Measurements from ENCODE around the gene FRMD3.

FRMD3 gene

DNA sequence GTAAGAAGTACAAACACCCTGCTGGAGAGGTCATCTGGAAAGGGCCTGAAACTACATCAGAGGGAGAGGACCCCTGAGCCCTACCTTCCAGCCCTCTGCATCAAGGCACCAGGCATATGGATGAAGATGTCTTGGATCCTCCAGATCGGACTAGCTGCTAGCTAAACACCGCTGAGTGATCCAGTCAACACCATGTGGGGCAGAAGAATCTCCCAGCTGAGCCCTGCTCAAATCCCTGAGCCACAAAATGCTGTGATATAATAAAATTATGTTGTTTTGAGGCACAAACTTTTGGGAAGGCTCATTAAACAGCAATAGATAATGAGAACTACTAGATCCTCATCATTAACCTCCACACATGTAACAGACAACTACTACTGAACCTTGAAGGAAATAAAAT is 155.2 kb downstream of the FRMD3 start:
- Histone ChIP-seq H3K36me3 (ENCODE audit: control insufficient read depth in 1 of 2, insufficient read depth in 2 of 2, low read length in 2 of 2) (no peaks in the 10 kb centered on the region), H2BK12ac (ENCODE audit: low read length) (no peak overlapping the region), H3K9me3 (ENCODE audit: insufficient read depth, low read depth, low read length) (no peaks in the 10 kb centered on the region), H4K12ac (ENCODE audit: low read depth, low read length) (no peak overlapping the region), H4K91ac (ENCODE audit: low read depth, low read length) (no peak overlapping the region), H3K27me3 (ENCODE audit: insufficient read depth, low read length) (no peaks in the 10 kb centered on the region), H2BK120ac (ENCODE audit: insufficient read depth, low read length, poor library complexity) (no peak overlapping the region), H3K18ac (ENCODE audit: low read length) (no peak overlapping the region), H3K4ac (ENCODE audit: low read depth, low read length) (no peak overlapping the region), H3K9ac (ENCODE audit: low read length) (no peak overlapping the region), H3K23ac (ENCODE audit: low read length) (no peak overlapping the region), H3K79me1 (ENCODE audit: low read length) (no peaks in the 10 kb centered on the region), H3K14ac (ENCODE audit: low read length) (no peak overlapping the region), H2AK5ac (ENCODE audit: low read length) (no peak overlapping the region), H3K79me2 (ENCODE audit: control insufficient read depth, insufficient read depth, low read length, poor library complexity) (no peaks in the 10 kb centered on the region), H3K27ac (ENCODE audit: low read depth, low read length) (no peak overlapping the region), H3K4me3 (ENCODE audit: low read depth, low read length) (no peak overlapping the region), H3K4me1 (ENCODE audit: control insufficient read depth in 1 of 2, insufficient read depth in 2 of 2, low read length in 2 of 2) (no peaks in the 10 kb centered on the region), H2AFZ (ENCODE audit: insufficient read depth, low read length, poor library complexity) (no peak overlapping the region), H3K4me2 (ENCODE audit: low read length) (no peak overlapping the region), H4K8ac (ENCODE audit: low read depth, low read length) (no peak overlapping the region), H2BK5ac (ENCODE audit: low read depth, low read length, poor library complexity) (no peak overlapping the region)
- no CpG with 5 or more reads among the region's 2 CpGs for WGBS (ENCODE audit: extremely low coverage, insufficient coverage, insufficient read length)
- DNase-seq, result no peak

GRCh38 chr9:83382421-83382820 is 155.8 kb downstream of the FRMD3 start:
- Histone ChIP-seq H2BK120ac (ENCODE audit: insufficient read depth, low read length, poor library complexity) (no peak overlapping the region), H3K18ac (ENCODE audit: low read length) (no peak overlapping the region), H2BK5ac (ENCODE audit: low read depth, low read length, poor library complexity) (no peak overlapping the region), H3K79me2 (ENCODE audit: control insufficient read depth, insufficient read depth, low read length, poor library complexity) (no peaks in the 10 kb centered on the region), H3K23ac (ENCODE audit: low read length) (no peak overlapping the region), H2AFZ (ENCODE audit: insufficient read depth, low read length, poor library complexity) (no peak overlapping the region), H4K12ac (ENCODE audit: low read depth, low read length) (no peak overlapping the region), H3K4me3 (ENCODE audit: low read depth, low read length) (no peak overlapping the region), H2AK5ac (ENCODE audit: low read length) (no peak overlapping the region), H2BK12ac (ENCODE audit: low read length) (no peak overlapping the region), H3K27ac (ENCODE audit: low read depth, low read length) (no peak overlapping the region), H3K4ac (ENCODE audit: low read depth, low read length) (no peak overlapping the region), H3K79me1 (ENCODE audit: low read length) (no peaks in the 10 kb centered on the region), H4K8ac (ENCODE audit: low read depth, low read length) (no peak overlapping the region), H3K4me1 (ENCODE audit: control insufficient read depth in 1 of 2, insufficient read depth in 2 of 2, low read length in 2 of 2) (no peaks in the 10 kb centered on the region), H3K9ac (ENCODE audit: low read length) (no peak overlapping the region), H3K36me3 (ENCODE audit: control insufficient read depth in 1 of 2, insufficient read depth in 2 of 2, low read length in 2 of 2) (no peaks in the 10 kb centered on the region), H3K9me3 (ENCODE audit: insufficient read depth, low read depth, low read length) (no peaks in the 10 kb centered on the region), H3K4me2 (ENCODE audit: low read length) (no peak overlapping the region), H4K91ac (ENCODE audit: low read depth, low read length) (no peak overlapping the region), H3K14ac (ENCODE audit: low read length) (no peak overlapping the region), H3K27me3 (ENCODE audit: insufficient read depth, low read length) (no peaks in the 10 kb centered on the region)
- no peak for DNase-seq

- Histone ChIP-seq H3K9me3 (ENCODE audit: insufficient read depth, low read depth, low read length) (no peaks in the 10 kb centered on the region), H3K4me2 (ENCODE audit: low read length) (no peak overlapping the region), H4K91ac (ENCODE audit: low read depth, low read length) (no peak overlapping the region), H3K18ac (ENCODE audit: low read length) (no peak overlapping the region), H3K4me1 (ENCODE audit: control insufficient read depth in 1 of 2, insufficient read depth in 2 of 2, low read length in 2 of 2) (no peaks in the 10 kb centered on the region), H3K79me1 (ENCODE audit: low read length) (no peaks in the 10 kb centered on the region), H4K8ac (ENCODE audit: low read depth, low read length) (no peak overlapping the region), H3K27ac (ENCODE audit: low read depth, low read length) (no peak overlapping the region), H3K27me3 (ENCODE audit: insufficient read depth, low read length) (no peaks in the 10 kb centered on the region), H2BK12ac (ENCODE audit: low read length) (no peak overlapping the region), H3K4me3 (ENCODE audit: low read depth, low read length) (no peak overlapping the region), H3K4ac (ENCODE audit: low read depth, low read length) (no peak overlapping the region), H3K23ac (ENCODE audit: low read length) (no peak overlapping the region), H2AK5ac (ENCODE audit: low read length) (no peak overlapping the region), H3K9ac (ENCODE audit: low read length) (no peak overlapping the region), H2BK120ac (ENCODE audit: insufficient read depth, low read length, poor library complexity) (no peak overlapping the region), H2AFZ (ENCODE audit: insufficient read depth, low read length, poor library complexity) (no peak overlapping the region), H3K79me2 (ENCODE audit: control insufficient read depth, insufficient read depth, low read length, poor library complexity) (no peaks in the 10 kb centered on the region), H3K14ac (ENCODE audit: low read length) (no peak overlapping the region), H3K36me3 (ENCODE audit: control insufficient read depth in 1 of 2, insufficient read depth in 2 of 2, low read length in 2 of 2) (no peaks in the 10 kb centered on the region), H4K12ac (ENCODE audit: low read depth, low read length) (no peak overlapping the region), H2BK5ac (ENCODE audit: low read depth, low read length, poor library complexity) (no peak overlapping the region)
- DNase-seq, result no peak
Observed at GRCh38 chr9:83379045-83379444, 159.2 kb downstream of the FRMD3 start.

GRCh38 chr9:83372957-83373356 is 165.2 kb downstream of the FRMD3 start:
- no peak for DNase-seq
- Histone ChIP-seq H3K79me1 (ENCODE audit: low read length) (no peaks in the 10 kb centered on the region), H2BK120ac (ENCODE audit: insufficient read depth, low read length, poor library complexity) (no peak overlapping the region), H3K4me2 (ENCODE audit: low read length) (no peak overlapping the region), H3K9ac (ENCODE audit: low read length) (no peak overlapping the region), H3K4me3 (ENCODE audit: low read depth, low read length) (no peak overlapping the region), H3K14ac (ENCODE audit: low read length) (no peak overlapping the region), H4K8ac (ENCODE audit: low read depth, low read length) (no peak overlapping the region), H3K4me1 (ENCODE audit: control insufficient read depth in 1 of 2, insufficient read depth in 2 of 2, low read length in 2 of 2) (no peaks in the 10 kb centered on the region), H4K12ac (ENCODE audit: low read depth, low read length) (no peak overlapping the region), H2AFZ (ENCODE audit: insufficient read depth, low read length, poor library complexity) (no peak overlapping the region), H3K23ac (ENCODE audit: low read length) (no peak overlapping the region), H4K91ac (ENCODE audit: low read depth, low read length) (no peak overlapping the region), H3K9me3 (ENCODE audit: insufficient read depth, low read depth, low read length) (no peaks in the 10 kb centered on the region), H3K79me2 (ENCODE audit: control insufficient read depth, insufficient read depth, low read length, poor library complexity) (no peaks in the 10 kb centered on the region), H2BK5ac (ENCODE audit: low read depth, low read length, poor library complexity) (no peak overlapping the region), H3K36me3 (ENCODE audit: control insufficient read depth in 1 of 2, insufficient read depth in 2 of 2, low read length in 2 of 2) (no peaks in the 10 kb centered on the region), H3K4ac (ENCODE audit: low read depth, low read length) (no peak overlapping the region), H3K27me3 (ENCODE audit: insufficient read depth, low read length) (no peaks in the 10 kb centered on the region), H2BK12ac (ENCODE audit: low read length) (no peak overlapping the region), H3K27ac (ENCODE audit: low read depth, low read length) (no peak overlapping the region), H3K18ac (ENCODE audit: low read length) (no peak overlapping the region), H2AK5ac (ENCODE audit: low read length) (no peak overlapping the region)
- WGBS (ENCODE audit: extremely low coverage, insufficient coverage, insufficient read length), result no CpG with 5 or more reads among the region's 5 CpGs

GRCh38 chr9:83367326-83367725 is 170.9 kb downstream of the FRMD3 start:
- no peaks in the 10 kb centered on the region for H3K9me3 ChIP-seq (ENCODE audit: insufficient read depth, low read depth, low read length)
- no CpG with 5 or more reads among the region's 2 CpGs for WGBS (ENCODE audit: extremely low coverage, insufficient coverage, insufficient read length)
- no peak overlapping the region for H2AK5ac ChIP-seq (ENCODE audit: low read length)

More at GRCh38 chr9:83367326-83367725, 170.9 kb downstream of the FRMD3 start:
- Histone ChIP-seq H3K27ac (ENCODE audit: low read depth, low read length) (no peak overlapping the region), H3K9ac (ENCODE audit: low read length) (no peak overlapping the region), H2BK12ac (ENCODE audit: low read length) (no peak overlapping the region), H2BK5ac (ENCODE audit: low read depth, low read length, poor library complexity) (no peak overlapping the region), H3K23ac (ENCODE audit: low read length) (no peak overlapping the region), H3K79me2 (ENCODE audit: control insufficient read depth, insufficient read depth, low read length, poor library complexity) (no peaks in the 10 kb centered on the region), H3K18ac (ENCODE audit: low read length) (no peak overlapping the region), H3K4me3 (ENCODE audit: low read depth, low read length) (no peak overlapping the region), H2AFZ (ENCODE audit: insufficient read depth, low read length, poor library complexity) (no peak overlapping the region), H3K27me3 (ENCODE audit: insufficient read depth, low read length) (no peaks in the 10 kb centered on the region), H4K12ac (ENCODE audit: low read depth, low read length) (no peak overlapping the region), H4K91ac (ENCODE audit: low read depth, low read length) (no peak overlapping the region), H3K4me1 (ENCODE audit: control insufficient read depth in 1 of 2, insufficient read depth in 2 of 2, low read length in 2 of 2) (no peaks in the 10 kb centered on the region), H3K79me1 (ENCODE audit: low read length) (no peaks in the 10 kb centered on the region), H3K4ac (ENCODE audit: low read depth, low read length) (no peak overlapping the region), H3K36me3 (ENCODE audit: control insufficient read depth in 1 of 2, insufficient read depth in 2 of 2, low read length in 2 of 2) (no peaks in the 10 kb centered on the region), H4K8ac (ENCODE audit: low read depth, low read length) (no peak overlapping the region), H2BK120ac (ENCODE audit: insufficient read depth, low read length, poor library complexity) (no peak overlapping the region), H3K14ac (ENCODE audit: low read length) (no peak overlapping the region), H3K4me2 (ENCODE audit: low read length) (no peak overlapping the region)
- no peak for DNase-seq
